Measurements from ENCODE around the gene IRAK2.

IRAK2 gene

DNA sequence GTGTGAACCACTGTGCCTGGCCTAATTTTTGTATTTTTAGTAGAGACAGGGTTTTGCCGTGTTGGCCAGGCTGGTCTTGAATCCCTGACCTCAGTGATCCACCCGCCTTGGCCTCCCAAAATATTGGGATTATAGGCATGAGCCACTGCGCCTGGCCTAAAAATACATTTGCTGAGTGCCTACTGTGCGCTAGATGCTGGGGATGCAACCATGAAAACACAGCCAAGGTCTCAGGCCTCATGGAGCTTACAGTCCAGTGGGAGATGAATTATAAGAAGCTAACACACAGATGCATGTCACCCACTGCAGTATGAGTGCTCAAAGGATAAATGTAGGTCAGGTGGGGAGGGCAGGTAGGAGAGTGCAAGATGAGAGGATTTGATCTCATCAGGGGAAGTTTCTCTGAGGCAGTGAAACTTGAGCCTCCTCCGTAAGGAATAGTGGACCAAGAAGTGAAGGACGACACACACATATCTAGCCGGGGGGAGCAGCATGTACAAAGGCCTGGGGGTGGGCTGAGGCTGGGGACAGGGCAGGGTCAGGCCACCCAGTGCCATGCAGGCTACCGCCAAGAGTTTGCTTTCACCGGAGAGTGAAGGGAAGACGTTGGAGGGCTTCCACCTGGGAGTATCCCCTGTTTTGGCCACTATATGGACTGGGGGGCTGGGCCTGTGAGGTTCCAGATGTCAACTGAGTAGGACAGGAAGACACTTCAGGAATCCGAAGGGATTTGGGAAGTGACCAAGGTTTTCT is 24.3 kb downstream of the IRAK2 start:
- no peak for DNase-seq (ENCODE audit: low read depth in 2 of 2)

GRCh38 chr3:10189557-10190354 is 25.0 kb downstream of the IRAK2 start:
- peak; percentile 82 to 93 for DNase-seq (ENCODE audit: low read depth in 2 of 2)
- TF ChIP-seq, protein P1, sequence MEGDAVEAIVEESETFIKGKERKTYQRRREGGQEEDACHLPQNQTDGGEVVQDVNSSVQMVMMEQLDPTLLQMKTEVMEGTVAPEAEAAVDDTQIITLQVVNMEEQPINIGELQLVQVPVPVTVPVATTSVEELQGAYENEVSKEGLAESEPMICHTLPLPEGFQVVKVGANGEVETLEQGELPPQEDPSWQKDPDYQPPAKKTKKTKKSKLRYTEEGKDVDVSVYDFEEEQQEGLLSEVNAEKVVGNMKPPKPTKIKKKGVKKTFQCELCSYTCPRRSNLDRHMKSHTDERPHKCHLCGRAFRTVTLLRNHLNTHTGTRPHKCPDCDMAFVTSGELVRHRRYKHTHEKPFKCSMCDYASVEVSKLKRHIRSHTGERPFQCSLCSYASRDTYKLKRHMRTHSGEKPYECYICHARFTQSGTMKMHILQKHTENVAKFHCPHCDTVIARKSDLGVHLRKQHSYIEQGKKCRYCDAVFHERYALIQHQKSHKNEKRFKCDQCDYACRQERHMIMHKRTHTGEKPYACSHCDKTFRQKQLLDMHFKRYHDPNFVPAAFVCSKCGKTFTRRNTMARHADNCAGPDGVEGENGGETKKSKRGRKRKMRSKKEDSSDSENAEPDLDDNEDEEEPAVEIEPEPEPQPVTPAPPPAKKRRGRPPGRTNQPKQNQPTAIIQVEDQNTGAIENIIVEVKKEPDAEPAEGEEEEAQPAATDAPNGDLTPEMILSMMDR (IDR thresholded peaks at IDR 0.05; ENCODE audit: low read depth, low read length): no peak
- no peak overlapping the region for H3K4me3 ChIP-seq (replicated peaks in 1 of 2; ENCODE audit: low read depth in 2 of 2, low read length in 2 of 2)

More for the DNA sequence above, 24.3 kb downstream of the IRAK2 start:
- TF ChIP-seq, protein P1 (IDR thresholded peaks at IDR 0.05; ENCODE audit: low read depth, low read length): no peak
- H3K4me3 ChIP-seq (replicated peaks in 1 of 2; ENCODE audit: low read depth in 2 of 2, low read length in 2 of 2): no peak overlapping the region

DNA sequence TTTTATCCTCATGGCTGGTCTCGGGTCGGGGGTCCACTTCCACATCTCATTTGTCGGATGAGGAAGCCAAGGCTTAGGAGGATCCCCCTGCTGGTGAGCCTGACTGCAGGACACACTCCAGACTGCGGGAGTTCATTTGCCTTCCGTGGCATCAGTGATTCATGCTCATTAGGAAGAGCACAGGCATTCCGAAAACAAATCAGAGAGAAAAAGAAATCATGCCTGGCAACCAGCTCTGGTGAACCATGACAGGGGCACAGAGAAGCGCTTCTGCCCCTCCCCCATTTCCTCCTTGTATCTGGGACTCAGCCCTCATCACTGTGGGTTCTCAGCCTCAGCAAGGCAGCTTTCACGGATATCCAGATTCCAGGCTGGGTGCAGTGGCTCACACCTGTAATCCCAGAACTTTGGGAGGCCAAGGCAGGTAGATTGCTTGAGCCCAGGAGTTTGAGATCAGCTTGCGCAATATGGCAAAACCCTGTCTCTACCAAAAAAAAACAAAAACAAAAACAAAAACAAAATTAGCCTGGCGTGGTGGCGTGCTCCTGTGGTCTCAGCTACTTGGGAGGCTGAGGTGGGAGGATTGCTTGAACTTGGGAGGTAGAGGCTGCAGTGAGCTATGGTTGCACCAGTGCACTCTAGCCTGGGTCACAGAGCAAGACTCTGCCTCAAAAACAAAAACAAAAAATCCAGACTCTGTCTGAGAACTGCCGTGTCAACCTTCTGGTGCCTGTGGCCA is 28.4 kb downstream of the IRAK2 start:
- TF ChIP-seq, protein P1 (IDR thresholded peaks at IDR 0.05; ENCODE audit: low read depth, low read length): peak; percentile 82
- no peak overlapping the region for H3K4me3 ChIP-seq (replicated peaks in 1 of 2; ENCODE audit: low read depth in 2 of 2, low read length in 2 of 2)
- DNase-seq (ENCODE audit: low read depth in 2 of 2): peak; percentile 87 to 97

DNA sequence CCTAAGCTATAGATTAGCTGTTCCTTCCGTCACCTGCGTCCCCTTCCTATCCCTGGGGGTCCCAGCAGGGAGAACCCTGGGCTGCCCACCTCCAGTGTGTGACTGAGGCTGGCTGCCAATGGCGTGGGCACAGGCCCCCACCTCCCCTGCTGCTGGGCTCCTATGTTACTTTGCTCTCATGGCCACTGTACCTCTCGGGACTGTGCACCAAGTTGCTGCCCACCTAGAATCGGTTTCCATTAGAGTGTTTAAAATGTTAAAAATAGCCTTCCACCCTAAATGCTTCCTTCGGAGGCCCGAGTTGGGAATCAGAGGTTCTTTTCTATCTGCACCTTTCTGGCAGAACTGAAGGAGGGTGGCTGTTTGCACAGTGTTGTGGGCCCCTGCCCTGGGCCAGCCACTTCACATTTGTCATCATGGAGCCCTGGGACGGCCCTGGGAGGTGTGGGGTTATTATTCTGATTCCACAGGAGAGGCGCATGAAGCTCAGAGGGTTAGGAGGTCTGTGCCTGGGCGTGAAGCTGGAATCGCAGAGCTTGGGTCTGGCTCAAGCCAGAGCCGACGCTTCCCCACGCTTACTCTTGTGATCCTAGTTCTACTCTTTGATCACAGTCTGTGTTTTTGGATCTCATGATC is 29.1 kb downstream of the IRAK2 start:
- TF ChIP-seq, protein P1 (IDR thresholded peaks at IDR 0.05; ENCODE audit: low read depth, low read length): no peak
- DNase-seq (ENCODE audit: low read depth in 2 of 2): no peak
- no peak overlapping the region for H3K4me3 ChIP-seq (replicated peaks in 1 of 2; ENCODE audit: low read depth in 2 of 2, low read length in 2 of 2)

GRCh38 chr3:10194328-10195071 is 29.8 kb downstream of the IRAK2 start:
- TF ChIP-seq, protein P1 (IDR thresholded peaks at IDR 0.05; ENCODE audit: low read depth, low read length): no peak
- no peak overlapping the region for H3K4me3 ChIP-seq (replicated peaks in 1 of 2; ENCODE audit: low read depth in 2 of 2, low read length in 2 of 2)
- no peak for DNase-seq (ENCODE audit: low read depth in 2 of 2)
